DMS114 treated with DMSO at 0.1 percent for 48 hours (cell line): ENCODE results near the gene GAL3ST3.
"Not testable (repeated sequence)": the region's sequence is repeated elsewhere in the genome, so short reads cannot be mapped to it uniquely, and the experiment has no call there.

ENCODE experiments used
- DNase-seq: peaks from one replicate; lab custom pipeline; 2025; ENCODE audit not compliant: unreplicated experiment; lab: John Stamatoyannopoulos, UW

The GAL3ST3 gene, protein sequence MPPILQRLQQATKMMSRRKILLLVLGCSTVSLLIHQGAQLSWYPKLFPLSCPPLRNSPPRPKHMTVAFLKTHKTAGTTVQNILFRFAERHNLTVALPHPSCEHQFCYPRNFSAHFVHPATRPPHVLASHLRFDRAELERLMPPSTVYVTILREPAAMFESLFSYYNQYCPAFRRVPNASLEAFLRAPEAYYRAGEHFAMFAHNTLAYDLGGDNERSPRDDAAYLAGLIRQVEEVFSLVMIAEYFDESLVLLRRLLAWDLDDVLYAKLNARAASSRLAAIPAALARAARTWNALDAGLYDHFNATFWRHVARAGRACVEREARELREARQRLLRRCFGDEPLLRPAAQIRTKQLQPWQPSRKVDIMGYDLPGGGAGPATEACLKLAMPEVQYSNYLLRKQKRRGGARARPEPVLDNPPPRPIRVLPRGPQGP

DNA sequence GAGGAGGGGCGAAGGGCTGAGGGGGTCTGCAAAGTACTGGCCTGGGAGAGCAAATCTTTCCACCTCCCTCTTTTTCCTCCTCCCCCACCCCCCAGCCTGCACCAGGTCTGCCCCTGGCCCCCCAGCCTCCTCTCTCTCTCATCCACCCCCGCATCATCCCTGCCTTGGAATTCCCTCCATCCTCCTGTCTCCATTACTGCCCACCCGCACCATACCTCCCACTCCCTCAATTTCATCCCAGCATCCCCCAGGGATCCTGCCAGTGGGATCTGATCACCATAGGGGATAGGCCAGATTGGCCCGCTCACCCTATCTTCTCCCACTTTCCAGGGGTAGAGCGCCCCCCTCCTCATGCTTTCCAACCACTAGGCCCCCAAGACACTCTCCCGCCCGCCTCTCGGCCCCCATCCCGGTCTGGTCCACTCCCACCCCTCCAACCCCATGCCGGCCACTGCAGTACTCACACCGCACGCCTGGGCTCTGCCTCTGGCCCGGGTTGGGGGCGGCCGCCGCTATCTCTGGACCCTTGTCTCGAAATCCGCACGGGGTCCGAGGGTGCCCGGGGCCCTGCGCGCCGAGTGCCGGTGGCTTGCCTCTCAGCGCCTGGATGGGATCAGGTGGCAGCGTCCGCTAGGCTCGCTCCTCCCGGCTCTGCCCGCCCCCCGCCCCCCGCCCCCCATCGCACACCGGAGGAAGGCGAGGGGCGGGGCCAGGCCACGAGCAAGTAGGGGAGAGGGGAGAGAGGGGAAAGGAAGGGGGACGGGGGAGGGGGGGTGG lies at the start of gene GAL3ST3:
Gene GAL3ST3 (minus strand): TSS at position 615 of the 777 bp plus-strand sequence. CDS start 3,746 bp downstream, outside the sequence.
- no peak for DNase-seq

DNA sequence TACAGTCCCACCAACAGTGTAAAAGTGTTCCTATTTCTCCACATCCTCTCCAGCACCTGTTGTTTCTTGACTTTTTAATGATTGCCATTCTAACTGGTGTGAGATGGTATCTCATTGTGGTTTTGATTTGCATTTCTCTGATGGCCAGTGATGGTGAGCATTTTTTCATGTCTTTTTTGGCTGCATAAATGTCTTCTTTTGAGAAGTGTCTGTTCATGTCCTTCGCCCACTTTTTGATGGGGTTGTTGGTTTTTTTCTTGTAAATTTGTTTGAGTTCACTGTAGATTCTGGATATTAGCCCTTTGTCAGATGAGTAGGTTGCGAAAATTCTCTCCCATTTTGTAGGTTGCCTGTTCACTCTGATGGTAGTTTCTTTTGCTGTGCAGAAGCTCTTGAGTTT lies 43.2 kb upstream of the GAL3ST3 start:
- DNase-seq, result not testable (repeated sequence)

DNA sequence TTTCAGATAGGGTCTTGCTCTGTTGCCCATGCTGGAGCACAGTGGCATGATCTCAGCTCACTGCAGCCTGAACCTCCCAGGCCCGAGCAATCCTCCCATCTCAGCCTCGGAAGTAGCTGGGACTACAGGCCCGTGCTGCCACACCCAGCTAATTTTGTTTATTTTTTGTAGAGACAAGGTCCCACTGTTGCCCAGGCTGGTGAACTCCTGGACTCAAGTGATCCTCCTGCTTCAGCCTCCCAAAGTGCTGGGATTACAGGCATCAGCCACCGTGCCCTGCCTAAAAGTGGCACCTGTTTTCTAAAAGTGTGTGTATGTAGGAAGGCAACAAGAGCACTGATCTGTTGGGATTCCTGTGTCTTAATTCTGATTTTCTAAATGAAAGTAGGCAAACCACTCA lies 41.3 kb upstream of the GAL3ST3 start:
- no peak for DNase-seq

DNA sequence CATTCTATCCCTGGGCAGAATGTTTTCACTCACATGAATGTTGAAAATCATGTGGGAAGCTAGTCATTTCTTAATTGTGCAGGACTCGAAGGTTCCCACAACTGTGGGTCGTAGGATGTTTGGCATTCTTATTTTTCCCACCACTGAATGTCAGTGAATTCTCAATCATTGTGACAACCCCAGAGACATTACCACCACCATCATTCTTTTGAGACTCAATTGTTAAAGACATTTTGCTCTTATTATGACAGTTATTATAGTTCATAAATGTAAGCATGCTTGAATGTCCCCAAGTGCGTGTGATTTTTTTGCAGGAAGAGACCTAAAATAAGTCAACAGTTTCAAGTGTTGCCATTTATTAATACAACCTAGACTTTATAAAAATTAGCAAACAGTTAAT lies 40.1 kb upstream of the GAL3ST3 start:
- DNase-seq, result no peak

DNA sequence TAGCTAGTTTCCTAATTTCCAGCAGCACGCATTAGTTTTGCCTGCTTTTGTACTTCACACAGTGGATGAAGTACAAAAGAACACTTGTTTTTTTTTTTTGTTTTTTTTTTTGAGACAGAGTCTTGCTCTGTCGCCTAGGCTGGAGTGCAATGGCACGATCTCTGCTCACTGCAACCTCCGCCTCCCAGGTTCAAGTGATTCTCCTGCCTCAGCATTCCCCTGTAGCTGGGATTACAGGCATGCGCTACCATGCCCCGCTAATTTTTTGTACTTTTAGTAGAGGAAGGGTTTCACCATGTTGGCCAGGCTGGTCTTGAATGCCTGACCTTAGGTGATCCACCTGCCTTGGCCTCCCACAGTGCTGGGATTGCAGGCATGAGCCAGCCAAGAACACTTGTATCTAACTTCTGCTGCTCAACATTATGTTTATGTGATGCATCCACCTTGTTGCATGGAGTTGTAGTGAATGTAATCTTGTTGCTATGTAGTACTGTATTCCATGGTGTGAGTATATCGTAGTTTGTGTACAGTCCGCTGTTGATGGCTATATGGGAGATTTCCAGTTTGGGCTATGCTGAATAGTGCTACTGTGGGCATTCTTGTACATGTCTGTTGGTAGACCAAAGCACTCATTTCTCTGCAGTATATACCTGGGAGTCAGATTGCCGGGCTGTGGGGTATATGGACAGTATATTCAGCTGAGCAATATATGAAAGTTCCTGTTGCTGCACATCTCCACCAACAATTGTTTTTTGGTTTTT lies 38.4 kb upstream of the GAL3ST3 start:
- no peak for DNase-seq

DNA sequence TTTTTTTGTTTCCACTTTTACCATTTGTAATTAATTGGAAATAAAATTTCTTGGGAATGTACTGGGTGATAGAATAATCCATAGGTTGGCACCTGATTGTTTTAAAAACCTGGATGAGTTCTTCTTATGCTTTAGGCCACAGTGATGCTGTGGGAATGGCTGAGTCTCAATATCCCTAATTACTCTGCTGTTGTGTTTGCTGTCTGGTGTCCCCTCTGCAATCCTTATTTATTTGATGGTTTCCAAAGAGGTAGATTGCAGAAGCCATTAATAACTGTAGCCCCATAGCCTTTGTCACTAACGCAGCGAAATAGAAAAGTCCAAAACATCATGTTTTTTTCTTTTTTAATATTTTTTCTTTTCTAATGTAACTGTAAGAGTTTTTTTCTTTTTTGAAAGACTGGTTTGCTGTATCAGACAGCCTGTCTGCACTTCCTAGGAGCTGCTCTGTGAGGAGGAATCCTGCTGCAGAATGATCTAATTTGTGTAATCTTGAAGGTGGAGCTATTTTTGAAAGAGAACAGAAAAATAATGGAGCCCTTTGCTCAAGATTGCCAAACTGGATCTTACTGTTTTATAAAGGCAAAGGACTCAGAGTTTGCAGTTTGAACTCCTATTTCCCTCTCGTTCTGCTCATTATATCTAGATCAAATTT lies 36.0 kb upstream of the GAL3ST3 start:
- DNase-seq, result no peak

DNA sequence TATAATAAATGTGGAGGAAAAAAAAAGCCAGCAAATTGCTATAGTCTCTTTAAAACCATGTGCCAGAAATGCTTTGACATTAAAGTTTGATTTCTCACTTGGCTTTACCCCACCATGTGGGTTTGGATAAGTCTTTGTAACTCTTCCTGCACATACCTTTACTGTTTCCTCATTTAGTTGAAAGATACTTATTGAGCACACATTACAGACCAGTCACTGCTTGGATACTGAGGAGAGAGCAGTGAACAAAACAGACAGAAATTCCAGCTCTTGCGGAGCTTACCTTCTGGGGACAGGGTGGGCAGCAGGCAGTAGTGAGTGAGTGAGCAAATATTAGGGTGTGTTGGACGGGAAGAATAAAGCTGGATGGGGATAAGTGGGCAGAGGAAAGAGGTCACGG lies 34.8 kb upstream of the GAL3ST3 start:
- no peak for DNase-seq

DNA sequence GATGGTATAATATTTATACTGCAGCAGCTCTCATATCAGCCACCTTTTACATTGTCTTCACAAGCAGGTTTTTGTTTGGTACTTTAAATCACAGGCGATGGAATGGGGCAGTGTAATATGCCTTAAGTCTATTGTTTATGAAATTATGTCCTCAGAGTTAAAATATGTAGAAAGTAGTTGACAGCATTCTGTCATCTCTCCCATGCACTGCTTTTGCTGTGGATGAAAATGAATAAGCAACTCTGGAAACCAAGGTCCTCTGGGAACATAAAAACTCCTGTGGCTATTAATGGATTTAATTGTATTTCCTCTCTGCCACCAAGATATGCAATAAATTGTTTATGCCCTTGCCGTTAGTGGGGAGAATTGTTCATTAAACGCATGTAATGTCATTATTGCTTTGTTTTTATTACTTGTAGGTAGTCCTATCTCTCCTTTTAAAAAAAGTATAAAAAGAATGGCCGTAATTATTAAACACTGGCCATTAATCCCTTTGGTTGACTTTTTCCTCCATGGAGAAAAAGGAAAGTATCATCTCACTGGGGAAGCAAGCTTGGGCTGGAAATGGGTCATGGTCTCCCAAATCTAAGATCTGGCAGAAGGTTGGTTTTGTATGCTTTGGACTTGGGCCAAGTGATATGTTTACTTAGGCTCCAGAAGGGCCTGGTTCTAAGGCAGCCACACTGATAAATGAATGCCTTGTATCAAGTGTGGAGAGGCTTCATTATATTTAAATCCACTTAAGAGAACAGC lies 34.2 kb upstream of the GAL3ST3 start:
- DNase-seq, result no peak

DNA sequence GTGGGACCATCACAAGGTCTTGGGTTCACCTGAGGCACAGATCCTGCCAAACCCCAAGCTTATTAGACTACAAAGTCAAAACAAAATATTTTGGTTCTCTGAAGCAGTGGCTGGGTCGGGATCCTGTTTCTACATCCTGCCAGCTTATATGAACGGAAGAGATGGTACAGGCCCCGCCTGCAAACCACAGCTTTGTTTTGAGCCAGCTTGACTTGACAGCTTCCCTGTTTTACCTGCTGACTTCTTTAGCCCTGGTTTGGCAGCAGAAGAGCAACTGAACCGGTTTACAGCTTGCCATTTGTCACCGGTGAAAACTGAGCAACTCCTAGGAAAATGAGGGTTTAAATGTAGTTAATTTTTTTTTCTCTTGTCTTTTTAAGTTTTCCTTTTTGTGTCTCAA lies 32.5 kb upstream of the GAL3ST3 start:
- DNase-seq, result no peak

DNA sequence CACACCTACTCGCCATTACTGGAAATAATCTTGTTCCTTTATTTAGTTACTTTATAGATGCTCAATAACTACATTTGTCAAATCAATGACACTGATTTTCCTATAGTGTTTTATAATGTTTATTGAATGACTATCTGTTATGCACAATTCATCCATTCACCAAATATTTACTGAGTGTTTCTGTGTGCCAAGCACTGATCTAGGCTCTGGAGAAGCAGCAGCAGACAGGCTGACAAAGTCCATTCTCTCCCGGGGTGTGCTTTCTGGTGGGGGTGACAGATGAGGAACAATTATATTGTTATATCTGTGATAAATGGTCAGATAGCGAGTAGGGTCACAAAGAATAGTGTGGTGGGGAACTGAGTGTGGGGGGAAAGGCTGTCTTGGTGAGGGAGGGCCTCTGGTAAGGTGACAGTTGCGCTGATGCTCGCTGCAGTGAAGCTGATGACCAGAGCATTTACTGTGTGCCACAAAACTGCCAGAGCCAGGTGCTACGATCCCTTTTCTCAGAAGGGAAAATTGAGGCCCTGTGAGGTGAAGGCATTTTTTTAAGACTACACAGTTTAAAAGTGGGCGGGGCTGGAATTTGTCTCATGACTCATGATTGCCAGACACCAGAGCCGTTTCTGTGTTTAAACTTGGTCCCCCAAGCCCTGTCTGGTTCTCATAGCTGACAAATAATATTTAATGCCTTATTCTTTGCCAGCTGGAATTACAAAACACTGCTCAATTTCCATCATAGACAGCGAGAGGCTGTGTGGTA lies 31.3 kb upstream of the GAL3ST3 start:
- DNase-seq, result no peak

DNA sequence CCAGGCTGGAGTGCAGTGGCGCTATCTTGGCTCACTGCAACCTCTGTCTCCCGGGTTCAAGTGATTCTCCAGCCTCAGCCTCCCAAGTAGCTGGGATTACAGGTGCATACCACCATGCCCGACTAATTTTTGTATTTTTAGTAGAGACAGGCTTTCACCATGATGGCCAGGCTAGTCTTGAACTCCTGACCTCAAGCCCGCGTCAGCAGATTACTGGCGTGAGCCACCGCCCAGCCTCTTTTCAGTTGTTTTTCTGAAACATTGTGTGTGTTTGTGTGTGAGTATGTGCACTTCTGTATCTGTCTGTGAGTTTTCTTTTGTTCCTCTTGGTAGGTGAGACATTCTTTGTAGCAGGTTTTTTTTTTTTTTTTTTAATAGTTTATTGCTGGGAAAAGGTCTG lies 30.0 kb upstream of the GAL3ST3 start:
- not testable (repeated sequence) for DNase-seq

DNA sequence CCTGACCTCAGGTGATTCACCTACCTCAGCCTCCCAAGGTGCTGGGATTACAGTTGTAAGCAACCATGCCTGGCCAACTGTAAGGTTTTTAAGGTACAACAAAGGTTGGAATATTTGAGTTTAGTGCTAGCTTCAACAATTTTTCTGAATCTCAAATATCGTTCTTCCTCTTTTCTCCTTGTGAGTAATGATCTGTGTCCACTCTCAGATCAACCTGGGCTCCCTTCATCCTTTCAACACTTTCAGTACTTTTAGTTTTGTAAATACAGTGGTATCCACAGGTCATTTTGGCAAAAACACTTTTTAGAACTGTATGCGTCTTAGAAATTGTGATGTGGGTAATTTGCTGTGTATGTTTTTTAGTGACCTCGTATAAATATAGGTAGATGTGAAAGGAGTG lies 29.0 kb upstream of the GAL3ST3 start:
- no peak for DNase-seq

DNA sequence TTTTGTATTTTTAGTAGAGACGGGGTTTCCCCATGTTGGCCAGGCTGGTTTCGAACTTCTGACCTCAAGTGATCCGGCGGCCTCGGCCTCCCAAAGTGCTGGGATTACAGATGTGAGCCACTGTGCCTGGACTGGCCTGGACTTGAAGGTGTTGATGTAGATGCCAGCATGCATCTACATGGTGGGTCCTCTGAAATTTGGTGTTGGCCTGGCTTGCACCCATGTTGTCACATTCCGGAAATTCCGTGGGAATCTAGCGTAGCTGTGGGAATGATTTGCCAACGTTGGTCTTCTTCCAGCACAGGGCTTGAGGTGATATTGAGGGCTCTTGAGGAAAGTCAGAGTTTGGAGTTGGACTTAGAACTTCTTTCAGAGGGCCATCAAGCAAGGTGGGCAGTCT lies 27.6 kb upstream of the GAL3ST3 start:
- DNase-seq, result no peak

DNA sequence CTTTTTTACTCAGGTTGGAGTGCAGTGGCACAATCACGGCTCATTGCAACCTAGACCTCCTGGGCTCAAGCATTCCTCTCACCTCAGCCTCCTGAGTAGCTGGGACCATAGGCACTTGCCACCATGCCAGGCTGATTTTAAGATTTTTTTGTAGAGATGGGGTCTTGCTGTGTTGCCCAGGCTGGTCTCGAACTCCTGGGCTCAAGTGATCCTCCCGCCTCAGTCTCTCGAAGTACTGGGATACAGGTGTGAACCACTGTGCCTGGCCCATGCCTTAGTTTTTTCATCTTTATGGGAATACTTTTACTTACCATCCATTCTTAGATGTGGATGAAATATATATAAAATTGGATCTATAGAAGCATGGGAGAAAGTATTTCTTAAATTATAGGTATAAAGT lies 26.3 kb upstream of the GAL3ST3 start:
- no peak for DNase-seq

DNA sequence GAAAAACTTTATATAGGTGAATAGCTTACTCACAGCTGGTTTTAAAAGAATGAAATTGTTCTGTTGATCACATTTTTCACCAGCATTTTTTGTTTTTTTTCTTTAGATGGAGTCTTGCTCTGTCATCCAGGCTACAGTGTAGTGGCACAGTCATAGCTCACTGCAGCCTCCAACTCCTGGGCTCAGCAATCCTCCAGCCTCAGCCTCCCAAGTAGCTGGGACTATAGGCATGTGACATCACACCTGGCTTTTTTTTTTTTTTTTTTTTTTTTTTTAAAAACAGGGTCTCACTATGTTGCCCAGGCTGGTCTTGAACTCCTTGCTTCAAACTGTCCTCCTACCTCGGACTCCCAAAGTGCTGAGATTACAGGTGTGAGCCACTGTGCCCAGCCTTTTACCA lies 24.7 kb upstream of the GAL3ST3 start:
- no peak for DNase-seq

DNA sequence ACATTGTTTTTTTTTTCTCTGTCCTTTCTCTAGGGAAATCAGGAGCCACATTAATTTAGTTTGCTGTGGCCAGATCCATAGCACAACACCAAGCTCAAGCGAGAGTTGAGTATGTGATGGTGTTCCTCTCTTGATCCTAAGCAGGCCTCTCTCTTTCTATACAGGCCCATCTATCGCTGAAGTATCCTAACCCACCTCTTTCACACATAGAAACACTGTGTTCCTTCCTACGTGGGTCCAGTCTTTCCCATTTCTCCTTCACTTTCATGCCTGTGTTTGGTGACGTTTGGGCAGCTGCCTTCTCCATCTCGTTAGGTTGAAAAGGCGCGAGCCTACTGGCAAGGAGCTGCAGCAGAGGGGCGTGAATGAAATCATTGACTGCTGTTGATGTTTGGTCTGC lies 23.6 kb upstream of the GAL3ST3 start:
- no peak for DNase-seq

DNA sequence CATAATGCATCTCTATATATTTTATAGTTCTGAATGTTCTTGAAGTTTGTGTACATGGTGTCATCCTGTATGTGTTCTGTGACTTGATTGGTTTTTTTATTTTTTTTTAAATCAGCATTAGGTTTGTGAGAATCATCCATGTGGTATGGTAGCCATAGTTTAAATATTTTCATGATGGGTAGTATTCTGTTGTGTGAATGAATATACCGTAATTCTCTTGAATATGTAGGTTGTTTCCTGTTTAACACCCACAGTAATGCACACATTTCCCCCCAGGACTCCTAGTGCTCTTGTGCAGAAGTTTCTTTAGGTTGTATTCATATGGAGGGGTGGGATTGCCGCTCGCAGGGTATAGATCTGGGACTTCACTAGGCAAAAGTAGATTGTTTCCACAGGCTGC lies 23.1 kb upstream of the GAL3ST3 start:
- DNase-seq, result no peak

DNA sequence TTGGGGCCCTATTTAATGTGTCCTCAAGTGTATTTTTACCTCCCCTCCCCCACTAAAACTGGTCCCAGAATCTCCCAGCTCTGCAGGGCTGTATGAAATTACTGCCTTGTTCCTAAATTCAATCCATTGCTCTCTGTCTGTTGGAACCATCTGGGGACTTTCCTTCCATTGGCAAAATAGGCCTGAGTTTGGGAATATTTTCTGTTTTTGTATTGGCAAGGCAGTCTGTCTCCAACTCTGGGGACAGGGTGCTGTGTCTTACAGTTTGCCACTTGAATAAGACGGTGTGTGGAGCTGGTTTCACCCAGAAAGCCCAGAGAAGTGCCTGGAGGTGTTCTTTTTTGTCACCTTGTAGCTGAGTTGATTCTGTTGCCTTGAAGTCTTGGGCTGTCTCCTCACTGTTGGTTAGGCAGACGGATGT lies 22.4 kb upstream of the GAL3ST3 start:
- DNase-seq, result no peak

DNA sequence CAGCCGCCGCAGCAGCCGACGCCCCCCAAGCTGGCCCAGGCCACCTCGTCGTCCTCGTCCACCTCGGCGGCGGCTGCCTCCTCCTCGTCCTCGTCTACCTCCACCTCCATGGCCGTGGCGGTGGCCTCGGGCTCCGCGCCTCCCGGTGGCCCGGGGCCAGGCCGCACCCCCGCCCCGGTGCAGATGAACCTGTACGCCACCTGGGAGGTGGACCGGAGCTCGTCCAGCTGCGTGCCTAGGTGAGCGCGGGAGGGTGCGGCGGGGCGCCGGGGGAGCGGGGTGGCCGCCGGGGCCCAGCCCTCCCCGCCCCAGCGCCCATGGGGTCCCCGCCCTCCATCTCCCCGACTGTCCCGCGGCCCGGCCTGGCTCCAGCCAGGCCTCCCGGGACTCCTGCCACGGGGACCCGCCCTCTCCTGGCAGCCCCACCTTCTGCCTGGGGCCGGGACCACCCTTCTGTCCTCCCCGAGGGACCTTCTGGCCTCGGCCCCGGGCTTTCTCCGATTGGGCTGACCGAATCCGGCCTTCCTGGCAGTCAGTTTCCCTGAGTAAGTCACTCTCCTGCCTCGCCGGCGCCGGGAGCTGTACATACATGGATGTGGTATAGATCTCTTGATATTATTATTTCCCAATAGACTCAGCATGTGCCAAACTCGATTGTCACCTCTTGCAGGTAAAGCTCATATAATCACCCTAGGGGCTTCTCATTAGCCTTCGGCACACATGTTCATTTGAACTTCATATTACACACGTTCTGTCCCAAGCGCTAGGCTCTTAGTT lies 21.8 kb upstream of the GAL3ST3 start:
- DNase-seq, result no peak
